CD4-positive, alpha-beta T cell treated with Interleukin-17A for 4 hours (primary cell): ENCODE measurements around the gene IFNAR1.

Source experiments
- DNase-seq: peaks from one replicate; pipeline ENCODE4 v3.0.0-alpha.2; 2020; ENCODE audit warnings: mixed read lengths

IFNAR1 gene

GRCh38 chr21:33403786-33404585, 79.2 kb downstream of the IFNAR1 start:
- DNase-seq = peak; percentile 49

GRCh38 chr21:33406493-33406892, 81.7 kb downstream of the IFNAR1 start:
- no peak for DNase-seq
